Keratinocyte (primary cell): ENCODE results near the gene CYP26C1. TPM values are rescaled to one million over a fixed set of nuclear protein-coding genes. Genes with fewer than 3 reads are reported as not detected.

Source experiments
- DNase-seq: peaks from one replicate; pipeline ENCODE4 v3.0.0-alpha.2; 2011; ENCODE audit warnings: low read depth, missing footprints, low spot score
- FAIRE-seq: peaks from 2 replicates; lab custom pipeline; 2011; peaks lifted over from hg19 to GRCh38; lab: Jason Lieb, UNC
- H2AFZ ChIP-seq: 2 replicates; pipeline ENCODE4 v1.6.0; 2012; ENCODE audit warnings: low read length, control low read depth, inconsistent platforms; ENCODE audit not compliant: control insufficient read depth
- H3K27ac ChIP-seq: 2 replicates; pipeline ENCODE4 v1.5.1; 2011; ENCODE audit warnings: low read length; ENCODE audit not compliant: control insufficient read depth, insufficient read depth
- H3K27me3 ChIP-seq: 3 replicates; pipeline ENCODE4 v1.6.0; 2011; ENCODE audit warnings: low read length; ENCODE audit not compliant: control insufficient read depth, insufficient read depth; ENCODE audit errors: extremely low read depth
- H3K36me3 ChIP-seq, 2 experiments: 2 replicates in 1 of 2; 3 replicates in 1 of 2; pipeline ENCODE4 v1.5.1; 2011; ENCODE audit warnings: low read length in 2 of 2, mild to moderate bottlenecking in 1 of 2; ENCODE audit not compliant: control insufficient read depth in 2 of 2, insufficient read depth in 2 of 2; ENCODE audit errors: extremely low read depth in 1 of 2
- H3K4me1 ChIP-seq: 3 replicates; pipeline ENCODE4 v1.5.1; 2011; ENCODE audit warnings: low read length; ENCODE audit not compliant: control insufficient read depth, insufficient read depth; ENCODE audit errors: extremely low read depth
- H3K4me2 ChIP-seq: 3 replicates; pipeline ENCODE4 v1.6.0; 2011; ENCODE audit warnings: low read depth, low read length; ENCODE audit not compliant: control insufficient read depth, insufficient read depth; ENCODE audit errors: extremely low read depth
- H3K4me3 ChIP-seq, 3 experiments: fragments of 200-600 bp in 1 of 3; sonication (generic) in 1 of 3; 2 replicates in 2 of 3; 3 replicates in 1 of 3; pipeline ENCODE4 v1.5.1; 2011 to 2016; ENCODE audit warnings: low read length in 3 of 3, mild to moderate bottlenecking in 3 of 3, control low read depth in 2 of 3, inconsistent platforms in 1 of 3, low read depth in 1 of 3, mixed read lengths in 1 of 3, mixed run types in 1 of 3, moderate library complexity in 1 of 3; ENCODE audit not compliant: control insufficient read depth in 2 of 3, insufficient read depth in 2 of 3; ENCODE audit errors: extremely low read depth in 1 of 3
- H3K79me2 ChIP-seq: 2 replicates; pipeline ENCODE4 v1.6.0; 2012; ENCODE audit warnings: low read length; ENCODE audit not compliant: control insufficient read depth, insufficient read depth
- H3K9ac ChIP-seq: 3 replicates; pipeline ENCODE4 v1.6.0; 2011; ENCODE audit warnings: low read length; ENCODE audit not compliant: control insufficient read depth, insufficient read depth; ENCODE audit errors: extremely low read depth
- H3K9me1 ChIP-seq: 3 replicates; pipeline ENCODE4 v1.6.0; 2011; ENCODE audit warnings: low read length; ENCODE audit not compliant: control insufficient read depth, insufficient read depth; ENCODE audit errors: extremely low read depth
- H3K9me3 ChIP-seq: 2 replicates; pipeline ENCODE4 v1.5.1; 2012; ENCODE audit warnings: low read depth, low read length; ENCODE audit not compliant: control insufficient read depth
- H4K20me1 ChIP-seq: 3 replicates; pipeline ENCODE4 v1.6.0; 2011; ENCODE audit warnings: low read length; ENCODE audit not compliant: control insufficient read depth, insufficient read depth; ENCODE audit errors: extremely low read depth
- CTCF ChIP-seq, 3 experiments: IDR thresholded peaks in 1 of 3; conservative IDR thresholded peaks in 1 of 3; optimal IDR thresholded peaks in 1 of 3; 2 replicates in 2 of 3; 3 replicates in 1 of 3; pipeline versions ENCODE3 to v1.5.1; 2011; ENCODE audit warnings: low read length in 3 of 3, mild to moderate bottlenecking in 3 of 3, moderate library complexity in 2 of 3, control low read depth in 1 of 3, inconsistent platforms in 1 of 3; ENCODE audit not compliant: insufficient read depth in 2 of 3; ENCODE audit errors: extremely low read depth in 1 of 3
- EZH2 ChIP-seq: IDR thresholded peaks from one replicate; pipeline ENCODE4 v1.6.1; 2012; ENCODE audit warnings: inconsistent platforms, mild to moderate bottlenecking, low read length, moderate library complexity
- dilution Hi-C: fragments of 300-500 bp; cut with MboI; formaldehyde crosslinking; loops from one replicate; pipeline ENCODE4 v1.7.0; 2020; ENCODE audit warnings: low sequenced_read_pairs; ENCODE audit not compliant: extremely low pct_ligation_motif_present
- polyA plus RNA-seq, 5 experiments: library from polyadenylated mRNA; depleted of rRNA in 3 of 5; stranded (reverse) in 3 of 5; stranded (forward) in 1 of 5; unstranded in 1 of 5; fragments of >200 nt; gene quantifications; 1 replicate in 1 of 5; 2 replicates in 3 of 5; 3 replicates in 1 of 5; pipeline versions ENCODE4 v1.2.1 to v1.2.3, GENCODE V29; 2011 to 2012; ENCODE audit warnings: missing spikeins in 2 of 5, low read depth in 1 of 5, low replicate concordance in 1 of 5

The CYP26C1 gene
- polyA plus RNA-seq, 1 donor (not counting 4 experiments of a cell fraction or from before 2014, with no cell fraction given), result not detected

GRCh38 chr10:93069245-93069561 is 8.6 kb downstream of the CYP26C1 start:
- H3K9me3 ChIP-seq, result no peaks in the 10 kb centered on the region
- no peaks in the 10 kb centered on the region for H3K4me1 ChIP-seq
- TF ChIP-seq EZH2 (no peak), CTCF (optimal IDR thresholded peaks at IDR 0.05 in 1 of 3, IDR thresholded peaks at IDR 0.05 in 1 of 3, conservative IDR thresholded peaks at IDR 0.05 in 1 of 3; ENCODE audit: extremely low read depth in 1 of 3, insufficient read depth in 2 of 3, low read length in 3 of 3) (no peak)
- H3K27ac ChIP-seq, result no peak overlapping the region
- H3K36me3 ChIP-seq, result no peaks in the 10 kb centered on the region
- peaks cover 6% of the 10 kb centered on the region for H4K20me1 ChIP-seq
- H3K9me1 ChIP-seq, result no peaks in the 10 kb centered on the region
- dilution Hi-C loops, result no loop called here
- no peak overlapping the region for H3K4me3 ChIP-seq
- H3K79me2 ChIP-seq, result no peaks in the 10 kb centered on the region
- H3K9ac ChIP-seq, result no peak overlapping the region
- no peak for FAIRE-seq
- DNase-seq, result no peak
- no peak overlapping the region for H2AFZ ChIP-seq
- peaks cover 98% of the 10 kb centered on the region for H3K27me3 ChIP-seq
- H3K4me2 ChIP-seq, result no peak overlapping the region

GRCh38 chr10:93070378-93071176 is 10.0 kb downstream of the CYP26C1 start:
- Histone ChIP-seq H3K9ac (no peak overlapping the region), H3K27me3 (peaks cover 98% of the 10 kb centered on the region), H3K36me3 (no peaks in the 10 kb centered on the region), H4K20me1 (peaks cover 6% of the 10 kb centered on the region), H3K9me3 (no peaks in the 10 kb centered on the region), H2AFZ (no peak overlapping the region), H3K4me3 (no peak overlapping the region), H3K9me1 (no peaks in the 10 kb centered on the region), H3K4me2 (no peak overlapping the region), H3K27ac (no peak overlapping the region), H3K4me1 (no peaks in the 10 kb centered on the region), H3K79me2 (no peaks in the 10 kb centered on the region)
- peak; percentile 7 for TF ChIP-seq EZH2
- no peak for TF ChIP-seq CTCF (optimal IDR thresholded peaks at IDR 0.05 in 1 of 3, IDR thresholded peaks at IDR 0.05 in 1 of 3, conservative IDR thresholded peaks at IDR 0.05 in 1 of 3; ENCODE audit: extremely low read depth in 1 of 3, insufficient read depth in 2 of 3, low read length in 3 of 3)
- dilution Hi-C loops, result no loop called here
- DNase-seq (no peak), FAIRE-seq (no peak)
